HL-60 (cell line): ENCODE results near the gene DCK.

ENCODE experiments used
- CTCF ChIP-seq: IDR thresholded peaks from one replicate; pipeline ENCODE4 v1.5.1; 2011; ENCODE audit warnings: low read length, control low read depth, inconsistent platforms; ENCODE audit not compliant: insufficient read depth
- POLR2AphosphoS5 ChIP-seq: IDR thresholded peaks from 2 replicates; pipeline ENCODE4 v1.6.1; 2012; ENCODE audit warnings: low read depth
- TF ChIP-seq, protein P1 (sequence below): IDR thresholded peaks from 2 replicates; pipeline ENCODE4 v1.6.1; 2012; ENCODE audit warnings: low read depth; ENCODE audit not compliant: insufficient replicate concordance

DNA sequence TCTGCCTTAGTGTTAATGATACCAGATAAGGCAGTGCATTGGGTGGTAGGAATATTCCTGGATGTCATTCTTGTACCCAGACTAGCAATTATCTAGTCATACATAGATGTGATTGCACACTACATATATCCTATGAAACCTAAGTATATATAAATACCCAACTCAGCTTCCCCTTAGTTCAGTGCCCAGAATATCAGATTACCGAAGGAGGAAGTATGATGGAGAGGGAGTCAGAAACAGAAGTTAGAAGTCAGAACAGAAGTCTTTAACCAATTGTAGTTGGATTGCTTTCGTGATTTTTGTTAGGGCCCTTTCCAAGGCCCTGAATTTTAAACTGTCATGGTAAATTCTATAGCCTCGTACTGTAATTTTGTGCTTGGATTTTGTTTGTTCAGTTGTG is 48.4 kb upstream of the DCK start:
- TF ChIP-seq CTCF (no peak), POLR2AphosphoS5 (no peak)
- TF ChIP-seq, protein P1, sequence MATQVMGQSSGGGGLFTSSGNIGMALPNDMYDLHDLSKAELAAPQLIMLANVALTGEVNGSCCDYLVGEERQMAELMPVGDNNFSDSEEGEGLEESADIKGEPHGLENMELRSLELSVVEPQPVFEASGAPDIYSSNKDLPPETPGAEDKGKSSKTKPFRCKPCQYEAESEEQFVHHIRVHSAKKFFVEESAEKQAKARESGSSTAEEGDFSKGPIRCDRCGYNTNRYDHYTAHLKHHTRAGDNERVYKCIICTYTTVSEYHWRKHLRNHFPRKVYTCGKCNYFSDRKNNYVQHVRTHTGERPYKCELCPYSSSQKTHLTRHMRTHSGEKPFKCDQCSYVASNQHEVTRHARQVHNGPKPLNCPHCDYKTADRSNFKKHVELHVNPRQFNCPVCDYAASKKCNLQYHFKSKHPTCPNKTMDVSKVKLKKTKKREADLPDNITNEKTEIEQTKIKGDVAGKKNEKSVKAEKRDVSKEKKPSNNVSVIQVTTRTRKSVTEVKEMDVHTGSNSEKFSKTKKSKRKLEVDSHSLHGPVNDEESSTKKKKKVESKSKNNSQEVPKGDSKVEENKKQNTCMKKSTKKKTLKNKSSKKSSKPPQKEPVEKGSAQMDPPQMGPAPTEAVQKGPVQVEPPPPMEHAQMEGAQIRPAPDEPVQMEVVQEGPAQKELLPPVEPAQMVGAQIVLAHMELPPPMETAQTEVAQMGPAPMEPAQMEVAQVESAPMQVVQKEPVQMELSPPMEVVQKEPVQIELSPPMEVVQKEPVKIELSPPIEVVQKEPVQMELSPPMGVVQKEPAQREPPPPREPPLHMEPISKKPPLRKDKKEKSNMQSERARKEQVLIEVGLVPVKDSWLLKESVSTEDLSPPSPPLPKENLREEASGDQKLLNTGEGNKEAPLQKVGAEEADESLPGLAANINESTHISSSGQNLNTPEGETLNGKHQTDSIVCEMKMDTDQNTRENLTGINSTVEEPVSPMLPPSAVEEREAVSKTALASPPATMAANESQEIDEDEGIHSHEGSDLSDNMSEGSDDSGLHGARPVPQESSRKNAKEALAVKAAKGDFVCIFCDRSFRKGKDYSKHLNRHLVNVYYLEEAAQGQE: no peak
